ENCODE data around the gene NLGN3.

NLGN3 gene

GRCh38 chrX:71144651-71145050 is at the start of gene NLGN3:
Gene NLGN3, plus strand, starts transcription at chrX:71144841. Its CDS starts 2,909 bp downstream, at chrX:71147750.
- TF ChIP-seq, protein P1, sequence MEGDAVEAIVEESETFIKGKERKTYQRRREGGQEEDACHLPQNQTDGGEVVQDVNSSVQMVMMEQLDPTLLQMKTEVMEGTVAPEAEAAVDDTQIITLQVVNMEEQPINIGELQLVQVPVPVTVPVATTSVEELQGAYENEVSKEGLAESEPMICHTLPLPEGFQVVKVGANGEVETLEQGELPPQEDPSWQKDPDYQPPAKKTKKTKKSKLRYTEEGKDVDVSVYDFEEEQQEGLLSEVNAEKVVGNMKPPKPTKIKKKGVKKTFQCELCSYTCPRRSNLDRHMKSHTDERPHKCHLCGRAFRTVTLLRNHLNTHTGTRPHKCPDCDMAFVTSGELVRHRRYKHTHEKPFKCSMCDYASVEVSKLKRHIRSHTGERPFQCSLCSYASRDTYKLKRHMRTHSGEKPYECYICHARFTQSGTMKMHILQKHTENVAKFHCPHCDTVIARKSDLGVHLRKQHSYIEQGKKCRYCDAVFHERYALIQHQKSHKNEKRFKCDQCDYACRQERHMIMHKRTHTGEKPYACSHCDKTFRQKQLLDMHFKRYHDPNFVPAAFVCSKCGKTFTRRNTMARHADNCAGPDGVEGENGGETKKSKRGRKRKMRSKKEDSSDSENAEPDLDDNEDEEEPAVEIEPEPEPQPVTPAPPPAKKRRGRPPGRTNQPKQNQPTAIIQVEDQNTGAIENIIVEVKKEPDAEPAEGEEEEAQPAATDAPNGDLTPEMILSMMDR (IDR thresholded peaks at IDR 0.05; ENCODE audit: insufficient read depth, missing control alignments) = no peak
- FAIRE-seq (no peak), DNase-seq (ENCODE audit: insufficient read length, low spot score) (no peak)

DNA sequence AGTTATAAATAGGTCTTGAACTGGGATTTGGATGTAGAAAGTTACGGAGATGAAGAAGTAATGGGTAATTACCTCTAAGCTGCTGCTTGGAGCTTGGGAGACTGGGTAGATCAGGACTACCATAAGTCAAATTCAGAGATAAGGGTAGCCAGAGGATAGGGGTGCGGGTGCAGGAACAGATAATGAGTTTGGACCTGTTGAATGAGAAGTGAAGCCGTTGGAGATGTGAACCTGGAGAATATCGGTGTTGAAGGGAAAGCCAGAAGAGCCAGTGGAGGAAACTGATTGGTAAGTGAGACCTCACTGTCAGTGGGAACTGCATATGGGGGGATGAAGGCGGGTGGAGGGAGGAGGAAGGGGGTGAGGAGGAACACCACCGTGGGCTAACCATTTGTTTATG is 49.6 kb upstream of the NLGN3 start:
- DNase-seq (ENCODE audit: insufficient read length, low spot score) = no peak
- TF ChIP-seq, protein P1 (IDR thresholded peaks at IDR 0.05; ENCODE audit: insufficient read depth, missing control alignments) = no peak
- FAIRE-seq = no peak

GRCh38 chrX:71095555-71095980 is 49.1 kb upstream of the NLGN3 start, which contains the start of gene FOXO4:
Gene FOXO4, plus strand, starts transcription at chrX:71095851. Its CDS starts 678 bp downstream, at chrX:71096529.
- FAIRE-seq = no peak
- DNase-seq (ENCODE audit: insufficient read length, low spot score) = peak; percentile 71
- TF ChIP-seq, protein P1 (IDR thresholded peaks at IDR 0.05; ENCODE audit: insufficient read depth, missing control alignments) = no peak

DNA sequence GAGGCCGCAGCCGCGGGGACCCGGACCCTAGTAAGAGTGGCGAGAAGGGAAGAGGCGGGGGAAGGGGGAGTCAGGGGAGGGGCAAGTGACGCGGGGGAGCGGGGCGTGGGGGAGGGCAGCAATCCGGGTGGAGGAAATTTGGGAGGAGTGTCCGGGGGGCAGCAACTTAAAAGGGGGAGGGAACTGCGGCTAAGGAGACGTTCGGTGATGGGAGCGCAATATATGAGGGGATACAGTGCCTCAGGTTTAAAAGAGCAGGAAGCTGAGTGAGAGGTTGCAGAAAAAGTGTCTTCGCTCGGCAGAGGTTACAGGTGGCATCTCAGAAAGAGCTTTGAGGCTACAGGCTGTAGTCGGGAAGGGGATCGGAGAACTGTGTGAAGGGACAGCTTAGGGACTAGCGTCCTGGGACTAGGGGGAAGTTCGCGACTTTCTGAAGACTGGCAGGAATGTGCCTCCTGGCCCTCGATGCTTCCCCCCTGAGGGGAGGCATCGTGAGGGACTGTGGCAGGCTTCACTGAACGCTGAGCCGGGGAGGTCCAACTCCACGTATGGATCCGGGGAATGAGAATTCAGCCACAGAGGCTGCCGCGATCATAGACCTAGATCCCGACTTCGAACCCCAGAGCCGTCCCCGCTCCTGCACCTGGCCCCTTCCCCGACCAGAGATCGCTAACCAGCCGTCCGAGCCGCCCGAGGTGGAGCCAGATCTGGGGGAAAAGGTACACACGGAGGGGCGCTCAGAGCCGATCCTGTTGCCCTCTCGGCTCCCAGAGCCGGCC is 48.5 kb upstream of the NLGN3 start:
- TF ChIP-seq, protein P1 (IDR thresholded peaks at IDR 0.05; ENCODE audit: insufficient read depth, missing control alignments) = no peak
- FAIRE-seq = no peak
- peak; percentile 32 for DNase-seq (ENCODE audit: insufficient read length, low spot score)

DNA sequence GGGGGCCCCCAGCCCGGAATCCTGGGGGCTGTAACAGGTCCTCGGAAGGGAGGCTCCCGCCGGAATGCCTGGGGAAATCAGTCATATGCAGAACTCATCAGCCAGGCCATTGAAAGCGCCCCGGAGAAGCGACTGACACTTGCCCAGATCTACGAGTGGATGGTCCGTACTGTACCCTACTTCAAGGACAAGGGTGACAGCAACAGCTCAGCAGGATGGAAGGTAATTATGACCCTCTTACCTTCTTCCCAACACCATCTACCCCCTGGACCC is 47.9 kb upstream of the NLGN3 start:
- DNase-seq (ENCODE audit: insufficient read length, low spot score) (no peak), FAIRE-seq (no peak)
- TF ChIP-seq, protein P1 (IDR thresholded peaks at IDR 0.05; ENCODE audit: insufficient read depth, missing control alignments) = no peak

GRCh38 chrX:71098302-71098701 is 46.3 kb upstream of the NLGN3 start:
- no peak for DNase-seq (ENCODE audit: insufficient read length, low spot score)
- FAIRE-seq = no peak
- TF ChIP-seq, protein P1 (IDR thresholded peaks at IDR 0.05; ENCODE audit: insufficient read depth, missing control alignments) = peak; percentile 38

GRCh38 chrX:71098951-71099506 is 45.6 kb upstream of the NLGN3 start:
- FAIRE-seq (no peak), DNase-seq (ENCODE audit: insufficient read length, low spot score) (no peak)
- TF ChIP-seq, protein P1 (IDR thresholded peaks at IDR 0.05; ENCODE audit: insufficient read depth, missing control alignments) = no peak

Measured in D721Med (cell line).